NCI-H345 (cell line): ENCODE data around the gene AGAP1.
A peak's percentile ranks its signal among the peaks of the same experiment; 100 is the strongest.

ENCODE experiments used
- DNase-seq: peaks from one replicate; lab custom pipeline; 2025; lab: John Stamatoyannopoulos, UW

The AGAP1 gene

GRCh38 chr2:236173729-236174607, 680.1 kb downstream of the AGAP1 start:
- DNase-seq = no peak

- DNase-seq = no peak
Measured at GRCh38 chr2:236175548-236176150, 681.8 kb downstream of the AGAP1 start.

- DNase-seq = no peak
Measured at GRCh38 chr2:236176417-236176816, 682.6 kb downstream of the AGAP1 start.

GRCh38 chr2:236176951-236177350, 683.1 kb downstream of the AGAP1 start:
- DNase-seq = no peak

GRCh38 chr2:236177604-236177966, 683.7 kb downstream of the AGAP1 start:
- DNase-seq = peak; percentile 44

- peak; percentile 83 for DNase-seq
Measured at GRCh38 chr2:236177967-236178889, 684.4 kb downstream of the AGAP1 start.

- no peak for DNase-seq
Measured at GRCh38 chr2:236178890-236179235, 685.0 kb downstream of the AGAP1 start.

- DNase-seq = peak; percentile 23
Measured at GRCh38 chr2:236179236-236180075, 685.6 kb downstream of the AGAP1 start.

- no peak for DNase-seq
Measured at GRCh38 chr2:236180076-236180816, 686.4 kb downstream of the AGAP1 start.

GRCh38 chr2:236180831-236181453, 687.1 kb downstream of the AGAP1 start:
- peak; percentile 73 for DNase-seq
